Large intestine (tissue), 3 donors: ENCODE results near the gene SAT2. TPM values are rescaled to one million over a fixed set of nuclear protein-coding genes. Genes with fewer than 3 reads are reported as not detected.
A peak's percentile ranks its signal among the peaks of the same experiment; 100 is the strongest.
"Not testable (repeated sequence)": the region's sequence is repeated elsewhere in the genome, so short reads cannot be mapped to it uniquely, and the experiment has no call there.

ENCODE experiments used
- DNase-seq, 2 donors: peaks; one replicate each; pipeline versions ENCODE4 v3.0.0 to v3.0.0-alpha.2; 2013
- H3K27ac ChIP-seq: one replicate; pipeline ENCODE4 v1.5.1; 2013; ENCODE audit warnings: low read length
- H3K27me3 ChIP-seq: 2 replicates; pipeline ENCODE4 v1.6.1; 2013; ENCODE audit warnings: low read length; ENCODE audit not compliant: control insufficient read depth, insufficient read depth
- H3K36me3 ChIP-seq: 2 replicates; pipeline ENCODE4 v1.6.1; 2013; ENCODE audit warnings: low read length; ENCODE audit not compliant: control insufficient read depth, insufficient read depth
- H3K4me1 ChIP-seq: one replicate; pipeline ENCODE4 v1.6.1; 2013; ENCODE audit warnings: low read length; ENCODE audit not compliant: control insufficient read depth, insufficient read depth
- H3K4me3 ChIP-seq: one replicate; pipeline ENCODE4 v1.5.1; 2013; ENCODE audit warnings: low read length
- H3K9me3 ChIP-seq: one replicate; pipeline ENCODE4 v1.6.1; 2013; ENCODE audit warnings: mild to moderate bottlenecking, low read depth, low read length, moderate library complexity; ENCODE audit not compliant: control insufficient read depth
- WGBS: methylation state at CpG from one replicate; pipeline ENCODE4 v1.1.5; 2013; ENCODE audit warnings: low lambda C conversion rate; ENCODE audit not compliant: insufficient coverage; 5-methylcytosine and 5-hydroxymethylcytosine counted together
- polyA plus RNA-seq: library from polyadenylated mRNA; unstranded; fragments of 120-200 nt; gene quantifications from one replicate; pipeline ENCODE4 v1.2.1, GENCODE V29; 2013

The SAT2 gene
- polyA plus RNA-seq, 1 donor = 327 TPM

DNA sequence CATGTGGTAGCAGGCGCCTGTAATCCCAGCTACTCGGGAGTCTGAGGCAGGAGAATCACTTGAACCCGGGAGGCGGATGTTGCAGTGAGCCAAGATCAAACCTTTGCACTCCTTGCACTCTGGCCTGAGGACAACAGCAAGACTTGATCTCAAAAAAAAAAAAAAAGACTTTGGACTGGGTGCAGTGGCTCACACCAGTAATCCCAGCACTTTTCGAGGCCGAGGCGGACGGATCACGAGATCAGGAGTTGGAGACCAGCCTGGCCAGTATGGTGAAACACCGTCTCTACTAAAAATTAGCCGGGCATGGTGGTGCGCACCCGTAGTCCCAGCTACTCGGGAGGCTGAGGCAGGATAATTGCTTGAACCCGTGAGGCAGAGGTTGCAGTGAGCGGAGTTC lies 1.9 kb downstream of the SAT2 start:
- H3K27me3 ChIP-seq, H3K9me3 ChIP-seq, H3K36me3 ChIP-seq: not testable (repeated sequence)
- WGBS = no CpG with 5 or more reads among the region's 16 CpGs
- peak; percentile 74 to 82 for DNase-seq
- Histone ChIP-seq H3K4me3 (peak overlapping the region; percentile 85), H3K4me1 (peaks cover 35% of the 10 kb centered on the region), H3K27ac (peak overlapping the region; percentile 97)

DNA sequence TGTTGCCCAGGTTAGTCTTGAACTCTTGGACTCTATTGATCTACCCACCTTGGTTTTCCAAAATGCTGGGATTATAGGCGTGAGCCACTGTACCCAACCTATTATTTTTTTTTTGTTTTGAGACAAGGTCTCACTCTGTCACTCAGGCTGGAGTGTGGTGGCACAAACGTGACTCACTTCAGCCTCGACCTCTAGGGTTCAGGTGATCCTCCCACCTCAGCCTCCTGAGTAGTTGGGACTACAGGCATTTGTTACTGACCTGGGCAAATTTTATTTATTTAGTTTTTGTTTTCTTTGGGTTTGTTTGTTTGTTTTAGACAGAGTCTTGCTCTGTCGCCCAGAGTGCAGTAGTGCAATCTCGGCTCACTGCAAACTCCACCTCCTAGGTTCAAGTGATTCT lies 4.0 kb downstream of the SAT2 start:
- no CpG with 5 or more reads among the region's 5 CpGs for WGBS
- no peak overlapping the region for H3K4me3 ChIP-seq
- no peak for DNase-seq
- no peaks in the 10 kb centered on the region for H3K9me3 ChIP-seq
- no peak overlapping the region for H3K27ac ChIP-seq
- no peaks in the 10 kb centered on the region for H3K27me3 ChIP-seq
- H3K36me3 ChIP-seq = peaks cover 8% of the 10 kb centered on the region
- H3K4me1 ChIP-seq = peaks cover 20% of the 10 kb centered on the region

DNA sequence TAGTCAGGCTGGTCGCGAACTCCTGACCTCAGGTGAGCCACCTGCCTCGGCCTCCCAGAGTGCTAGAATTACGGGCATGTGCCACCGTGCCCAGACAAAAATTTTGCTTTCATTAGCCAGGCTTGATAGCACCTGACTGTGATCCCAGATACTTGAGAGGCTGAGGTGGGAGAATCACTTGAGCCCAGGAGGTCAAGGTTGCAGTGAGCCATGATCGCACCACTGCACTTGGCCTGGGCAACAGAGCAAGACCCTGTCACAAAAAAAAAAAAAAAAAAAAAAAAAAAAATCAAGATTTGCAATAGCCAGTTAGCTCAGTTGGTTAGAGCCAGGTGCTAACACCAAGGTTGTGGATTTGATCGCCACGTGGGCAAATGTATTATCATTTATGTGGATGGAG lies 6.8 kb downstream of the SAT2 start:
- DNase-seq = no peak
- H3K9me3 ChIP-seq = no peaks in the 10 kb centered on the region
- H3K36me3 ChIP-seq = no peaks in the 10 kb centered on the region
- no peak overlapping the region for H3K27ac ChIP-seq
- peaks cover 6% of the 10 kb centered on the region for H3K4me1 ChIP-seq
- no CpG with 5 or more reads among the region's 8 CpGs for WGBS
- no peak overlapping the region for H3K4me3 ChIP-seq
- H3K27me3 ChIP-seq = no peaks in the 10 kb centered on the region

DNA sequence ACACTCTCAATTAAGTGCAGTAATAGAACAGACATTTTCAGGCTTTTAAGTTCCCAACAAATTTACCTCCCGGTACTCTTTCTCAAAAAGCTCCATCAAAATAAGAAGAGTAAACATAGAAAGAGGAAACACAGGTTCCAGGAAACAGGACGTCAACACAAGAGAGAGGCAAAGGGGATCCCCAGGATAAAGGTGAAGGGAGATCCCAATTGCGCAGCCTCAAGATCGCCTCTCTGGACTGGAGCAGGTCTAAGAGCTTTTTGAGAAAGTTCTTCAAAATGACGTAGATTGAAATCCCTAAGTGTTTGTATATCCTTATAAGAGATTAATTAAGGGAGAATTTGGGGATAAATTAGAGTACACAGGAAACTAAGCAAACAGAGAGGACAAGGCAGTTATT lies 9.0 kb downstream of the SAT2 start:
- WGBS = 100% methylated on average over 3 of the region's 5 CpGs
- H3K9me3 ChIP-seq = no peaks in the 10 kb centered on the region
- peaks cover 3% of the 10 kb centered on the region for H3K4me1 ChIP-seq
- H3K27me3 ChIP-seq = no peaks in the 10 kb centered on the region
- H3K27ac ChIP-seq = no peak overlapping the region
- DNase-seq = no peak
- no peak overlapping the region for H3K4me3 ChIP-seq
- no peaks in the 10 kb centered on the region for H3K36me3 ChIP-seq

DNA sequence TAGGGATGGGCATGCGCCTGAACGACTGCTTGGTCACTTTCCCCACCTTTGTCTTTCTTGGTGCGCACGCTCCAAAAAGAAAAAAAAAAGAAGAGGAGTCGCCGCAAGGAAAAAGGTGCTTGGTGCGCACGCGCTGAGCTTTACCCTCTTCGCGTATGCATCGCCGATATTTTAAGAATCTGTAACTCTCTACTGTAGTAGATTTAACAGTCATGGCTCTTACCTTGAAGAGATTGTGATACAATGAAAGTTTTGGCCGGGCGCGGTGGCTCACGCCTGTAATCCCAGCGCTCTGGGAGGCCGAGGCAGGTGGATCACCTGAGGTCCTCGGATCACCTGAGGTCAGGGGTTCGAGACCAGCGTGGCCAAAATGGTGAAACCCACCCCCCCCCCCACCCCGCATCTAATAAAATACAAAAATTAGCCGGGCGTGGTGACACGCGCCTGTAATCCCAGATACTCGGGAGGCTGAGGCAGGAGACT lies 12.3 kb downstream of the SAT2 start:
- no CpG with 5 or more reads among the region's 28 CpGs for WGBS
- H3K4me1 ChIP-seq = peaks cover 15% of the 10 kb centered on the region
- H3K36me3 ChIP-seq = peaks cover 7% of the 10 kb centered on the region
- no peaks in the 10 kb centered on the region for H3K9me3 ChIP-seq
- peak overlapping the region; percentile 32 for H3K4me3 ChIP-seq
- peak overlapping the region; percentile 85 for H3K27ac ChIP-seq
- no peak for DNase-seq
- no peaks in the 10 kb centered on the region for H3K27me3 ChIP-seq

DNA sequence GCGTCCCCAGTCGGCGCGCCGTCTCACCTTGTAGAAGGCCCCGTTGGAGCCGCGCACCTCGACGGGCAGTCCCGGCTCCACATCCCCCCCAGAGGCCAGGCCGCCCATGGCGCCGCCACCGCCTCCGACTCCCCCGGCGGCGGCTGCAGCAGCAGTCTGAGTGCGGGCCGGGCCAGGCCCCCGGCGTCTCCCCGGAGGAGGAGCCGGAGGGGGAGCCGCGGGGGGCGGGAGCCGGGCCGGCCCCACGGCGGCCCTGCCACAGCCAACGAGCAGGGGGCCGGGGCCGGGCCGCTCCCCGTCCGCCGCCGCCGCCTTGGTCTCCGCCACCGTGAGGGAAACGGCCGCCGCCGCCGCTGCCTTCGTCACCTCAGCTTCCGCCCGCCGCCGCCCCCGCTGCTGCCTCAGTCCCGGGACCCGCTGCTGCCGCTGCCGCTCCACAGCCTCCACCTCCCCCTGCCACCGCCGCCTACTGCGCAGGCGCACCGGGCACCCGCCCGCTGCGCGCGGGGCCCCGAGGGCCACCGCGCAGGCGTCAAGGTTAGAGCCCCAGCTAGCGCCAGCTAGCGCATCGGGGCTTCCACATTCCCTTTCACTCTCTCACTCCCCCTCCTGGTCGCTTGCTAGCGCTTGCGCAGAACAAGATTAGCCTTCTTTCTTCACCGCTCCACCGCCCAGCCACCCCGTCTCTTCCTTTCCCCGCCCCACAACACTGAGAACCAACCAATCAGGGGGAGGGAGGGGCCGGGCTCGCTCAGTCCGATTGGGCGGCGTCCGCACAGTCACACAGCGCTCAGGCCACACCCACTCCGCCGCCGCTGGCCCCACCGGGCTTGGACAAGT lies 13.0 kb downstream of the SAT2 start, which contains the start of gene FXR2:
FXR2 (minus strand) TSS at position 473 of the 840 bp plus-strand sequence; CDS start at position 108, 365 bp downstream.
- Histone ChIP-seq H3K4me3 (peak within 1 kb of the TSS; percentile 89), H3K4me1 (peaks cover 15% of the 10 kb centered on the region), H3K27me3 (no peaks in the 10 kb centered on the region), H3K27ac (peak within 1 kb of the TSS; percentile 85), H3K36me3 (peaks cover 9% of the 10 kb centered on the region), H3K9me3 (no peaks in the 10 kb centered on the region)
- peak; percentile 100 for DNase-seq
- WGBS = no CpG with 5 or more reads among the region's 93 CpGs

DNA sequence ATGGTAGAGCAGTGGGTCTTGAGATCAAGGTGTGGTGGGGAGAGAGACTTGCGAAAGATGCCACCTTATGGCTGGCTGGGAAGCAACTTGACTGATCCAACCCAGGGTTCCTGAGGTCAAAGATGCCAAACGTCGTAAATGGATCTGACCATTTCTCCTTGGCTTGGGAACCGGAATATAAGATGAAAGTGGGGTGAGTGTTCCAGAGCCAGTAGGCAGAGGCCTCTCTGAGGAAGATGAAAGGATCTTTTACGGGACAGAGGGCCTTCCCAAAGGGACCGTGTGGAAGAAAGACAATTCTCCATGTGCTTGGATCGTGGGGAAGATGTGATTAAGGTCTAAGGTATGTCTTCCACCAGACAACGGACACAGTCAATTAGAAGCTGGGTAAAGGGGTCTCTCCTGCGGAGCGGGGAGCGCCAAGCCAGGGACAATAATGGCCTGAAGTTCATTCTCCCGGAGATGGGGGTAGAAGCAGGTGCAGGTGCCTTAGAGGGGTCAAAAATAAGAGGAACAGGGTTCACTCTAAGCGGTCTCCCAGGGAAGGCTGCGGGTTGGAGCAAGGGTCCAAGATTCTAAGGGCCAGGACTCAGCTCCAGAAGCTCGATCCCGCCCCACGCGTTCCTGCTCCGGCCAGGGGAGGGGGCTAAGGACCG lies 13.7 kb downstream of the SAT2 start:
- DNase-seq = peak in 1 of 2 donors; percentile 54
- H3K27me3 ChIP-seq = no peaks in the 10 kb centered on the region
- H3K4me1 ChIP-seq = peaks cover 15% of the 10 kb centered on the region
- H3K36me3 ChIP-seq = peaks cover 9% of the 10 kb centered on the region
- no CpG with 5 or more reads among the region's 20 CpGs for WGBS
- no peaks in the 10 kb centered on the region for H3K9me3 ChIP-seq
- peak overlapping the region; percentile 77 for H3K27ac ChIP-seq
- H3K4me3 ChIP-seq = peak overlapping the region; percentile 89

DNA sequence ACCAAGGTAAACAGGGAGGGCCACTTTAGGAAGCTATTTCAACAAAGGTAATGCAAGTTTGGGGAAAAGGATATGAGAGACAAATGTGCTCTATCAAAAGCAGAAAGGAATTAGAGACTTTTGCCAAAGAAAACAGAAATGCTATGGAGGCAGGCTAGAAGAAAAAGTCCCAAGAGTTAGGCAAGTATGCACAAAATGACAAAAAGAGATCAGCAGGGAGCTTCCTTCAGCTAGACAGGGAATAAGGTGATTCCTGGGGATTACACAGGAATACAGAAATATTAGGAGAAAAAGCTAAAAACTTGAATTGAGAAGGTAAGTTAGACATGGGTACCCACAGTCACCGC lies 15.4 kb downstream of the SAT2 start:
- WGBS = 100% methylated on average over 1 of the region's 1 CpG
- Histone ChIP-seq H3K36me3 (peaks cover 9% of the 10 kb centered on the region), H3K27ac (no peak overlapping the region), H3K9me3 (no peaks in the 10 kb centered on the region), H3K27me3 (no peaks in the 10 kb centered on the region), H3K4me1 (peaks cover 15% of the 10 kb centered on the region), H3K4me3 (no peak overlapping the region)
- DNase-seq = no peak

DNA sequence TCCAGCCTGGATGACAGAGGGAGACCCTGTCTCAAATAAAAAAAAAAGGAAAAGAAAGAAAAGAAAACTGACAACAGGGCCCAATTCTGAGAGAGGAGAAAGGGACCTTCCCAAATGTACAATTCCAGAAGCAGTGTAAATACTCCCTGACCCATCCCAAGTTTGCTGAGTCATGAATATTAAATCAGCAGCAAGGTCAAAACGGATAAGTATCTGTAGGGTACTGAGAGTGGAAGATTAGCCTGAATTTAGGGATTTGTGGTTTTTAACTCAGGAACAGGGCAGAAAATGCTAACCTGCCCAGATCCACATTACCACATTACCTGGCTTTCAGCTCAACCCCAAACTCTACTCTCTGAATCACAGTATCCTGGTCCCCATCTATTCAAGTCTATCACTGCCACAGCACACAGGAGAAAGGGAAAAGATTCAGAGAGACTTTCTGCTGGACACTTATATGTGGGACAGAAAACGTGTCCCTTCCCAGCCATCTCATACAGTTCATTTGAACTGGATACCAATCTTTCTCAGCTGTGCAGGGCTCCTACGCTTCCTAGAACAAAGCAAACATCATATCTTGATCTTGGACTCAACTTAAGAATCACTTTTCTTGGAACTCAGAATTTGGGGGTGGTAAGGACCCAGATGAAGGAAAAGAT lies 15.9 kb downstream of the SAT2 start:
- Histone ChIP-seq H3K27ac (no peak overlapping the region), H3K27me3 (no peaks in the 10 kb centered on the region), H3K36me3 (peaks cover 9% of the 10 kb centered on the region), H3K9me3 (no peaks in the 10 kb centered on the region), H3K4me1 (peaks cover 15% of the 10 kb centered on the region), H3K4me3 (no peak overlapping the region)
- no peak for DNase-seq
- WGBS = no CpG with 5 or more reads among the region's 3 CpGs

DNA sequence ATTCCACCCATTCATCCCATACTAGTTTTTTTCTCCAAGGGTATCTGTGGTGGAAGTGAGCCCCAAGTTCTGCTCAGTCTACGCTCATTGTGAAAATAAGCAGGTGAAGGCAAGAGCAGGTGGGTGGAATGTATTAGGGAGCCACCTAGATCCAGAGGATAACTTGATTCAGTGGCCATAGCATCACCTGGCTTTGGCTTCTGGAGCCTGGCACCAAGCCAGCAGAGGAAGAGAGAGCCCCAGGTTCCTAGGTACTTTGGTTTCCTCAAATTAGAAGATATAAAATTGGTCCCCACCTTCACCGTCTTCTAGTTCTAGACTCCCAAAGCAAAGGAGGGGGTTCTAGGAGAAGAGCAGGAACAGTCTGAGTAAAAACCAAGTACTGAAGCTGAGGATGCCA lies 17.0 kb downstream of the SAT2 start:
- no peak for DNase-seq
- peaks cover 15% of the 10 kb centered on the region for H3K4me1 ChIP-seq
- H3K9me3 ChIP-seq = no peaks in the 10 kb centered on the region
- H3K4me3 ChIP-seq = no peak overlapping the region
- no peaks in the 10 kb centered on the region for H3K27me3 ChIP-seq
- no peak overlapping the region for H3K27ac ChIP-seq
- WGBS = no CpG with 5 or more reads among the region's 2 CpGs
- H3K36me3 ChIP-seq = peaks cover 16% of the 10 kb centered on the region
